Esophagus muscularis mucosa (tissue), 4 donors: ENCODE results near the gene NCMAP. TPM values are rescaled to one million over a fixed set of nuclear protein-coding genes. Genes with fewer than 3 reads are reported as not detected.
"Not testable (repeated sequence)": the region's sequence is repeated elsewhere in the genome, so short reads cannot be mapped to it uniquely, and the experiment has no call there.

Experiments
- DNase-seq: peaks from one replicate; pipeline ENCODE4 v3.0.0-alpha.2; 2017; ENCODE audit errors: extremely low spot score
- H3K27ac ChIP-seq, 4 donors: fragments of 200-600 bp; sonication (generic); replicated peaks in 1 of 4; 1 replicate in 3 of 4; 2 replicates in 1 of 4; pipeline ENCODE4 v1.5.1; 2016 to 2019; ENCODE audit warnings: mild to moderate bottlenecking in 1 of 4
- H3K27me3 ChIP-seq, 4 donors: fragments of 200-600 bp; sonication (generic); one replicate each; pipeline versions ENCODE4 v1.5.1 to v1.6.0; 2016 to 2019
- H3K36me3 ChIP-seq, 4 donors: fragments of 200-600 bp; sonication (generic); one replicate each; pipeline ENCODE4 v1.5.1; 2016 to 2019
- H3K4me1 ChIP-seq, 4 donors: fragments of 200-600 bp; sonication (generic); one replicate each; pipeline ENCODE4 v1.5.1; 2016 to 2019
- H3K4me3 ChIP-seq, 4 donors: fragments of 200-600 bp; sonication (generic); 1 replicate in 2 of 4; 2 replicates in 2 of 4; pipeline ENCODE4 v1.5.1; 2016 to 2019; ENCODE audit warnings: mild to moderate bottlenecking in 4 of 4, moderate library complexity in 1 of 4
- H3K9me3 ChIP-seq, 4 donors: fragments of 200-600 bp; sonication (generic); 1 replicate in 3 of 4; 2 replicates in 1 of 4; pipeline ENCODE4 v1.5.1; 2016 to 2019
- CTCF ChIP-seq, 3 experiments: fragments of 200-600 bp in 2 of 3; fragments of 450-650 bp in 1 of 3; sonication (generic) in 2 of 3; IDR thresholded peaks; one replicate each; pipeline ENCODE4 v1.5.1; 2017 to 2019; ENCODE audit warnings: antibody characterized with exemption in 3 of 3, mild to moderate bottlenecking in 2 of 3, moderate library complexity in 1 of 3
- EP300 ChIP-seq: sonication (generic); formaldehyde crosslinking; IDR thresholded peaks from one replicate; pipeline ENCODE4 v1.6.1; 2017; ENCODE audit warnings: antibody characterized with exemption
- POLR2A ChIP-seq: fragments of 450-650 bp; IDR thresholded peaks from one replicate; pipeline ENCODE4 v1.6.1; 2017; ENCODE audit warnings: antibody characterized with exemption, moderate library complexity, mild to moderate bottlenecking, low read depth
- POLR2AphosphoS5 ChIP-seq, 2 donors: sonication (generic); formaldehyde crosslinking; IDR thresholded peaks; one replicate each; pipeline ENCODE4 v1.6.1; 2017; ENCODE audit warnings: antibody characterized with exemption in 2 of 2
- WGBS: methylation state at CpG from one replicate; pipeline ENCODE4 v1.1.5; 2018; 5-methylcytosine and 5-hydroxymethylcytosine counted together
- intact Hi-C: fragments of 100-400 bp; cut with DNase I; formaldehyde crosslinking; loops from one replicate; pipeline ENCODE4 v1.15.1; 2023
- total RNA-seq, 4 donors: library from RNA; depleted of rRNA; stranded (reverse); fragments of >200 nt; gene quantifications; one replicate each; pipeline versions ENCODE4 v1.1.0 to v1.2.1, GENCODE V29; 2016

The NCMAP gene
- total RNA-seq, 4 donors from 2014 or later, result 0.17 to 0.65 (median 0.34) TPM; not detected in 1

DNA sequence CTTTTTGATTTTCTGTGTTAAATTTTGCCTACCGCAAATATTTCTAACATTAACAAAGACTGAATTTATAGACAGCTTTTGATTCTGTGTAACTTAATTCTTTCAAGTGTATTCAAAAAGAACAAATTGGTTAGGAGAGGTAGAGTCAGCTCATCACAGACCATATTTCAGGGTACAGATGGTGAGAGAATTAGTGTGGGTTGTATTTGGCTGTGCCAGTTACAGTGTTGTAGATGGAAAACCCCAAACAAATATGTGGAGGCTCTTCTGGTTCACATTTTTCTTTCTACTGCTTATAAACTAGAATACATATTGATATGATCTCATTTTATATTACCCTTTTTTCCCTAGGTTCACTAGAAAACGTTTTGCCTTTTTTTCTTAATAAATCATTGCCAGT lies 42.2 kb upstream of the NCMAP start:
- Histone ChIP-seq H3K9me3 (no peaks in the 10 kb centered on the region), H3K4me1 (no peaks in the 10 kb centered on the region), H3K4me3 (no peak overlapping the region), H3K27ac (no peak overlapping the region), H3K36me3 (peaks cover 0 to 4% (median 0%) of the 10 kb centered on the region in 4 donors), H3K27me3 (no peaks in the 10 kb centered on the region)
- intact Hi-C loops, result no loop called here
- WGBS, result 71% methylated on average over 2 of the region's 2 CpGs
- DNase-seq, result no peak
- TF ChIP-seq POLR2A (no peak), EP300 (no peak), CTCF (IDR thresholded peaks at IDR 0.05) (no peak), POLR2AphosphoS5 (IDR thresholded peaks at IDR 0.05) (no peak)

- 92% methylated on average over 5 of the region's 5 CpGs for WGBS
- H3K36me3 ChIP-seq, result peaks cover 0 to 4% (median 0%) of the 10 kb centered on the region in 4 donors
- H3K27ac ChIP-seq, result no peak overlapping the region
- intact Hi-C loops, result no loop called here
- H3K4me3 ChIP-seq, result no peak overlapping the region
- no peaks in the 10 kb centered on the region for H3K27me3 ChIP-seq
- DNase-seq, result no peak
- TF ChIP-seq POLR2A, result no peak
- no peak for TF ChIP-seq POLR2AphosphoS5 (IDR thresholded peaks at IDR 0.05)
- no peak for TF ChIP-seq EP300
- no peak for TF ChIP-seq CTCF (IDR thresholded peaks at IDR 0.05)
- H3K4me1 ChIP-seq, result no peaks in the 10 kb centered on the region
- H3K9me3 ChIP-seq, result no peaks in the 10 kb centered on the region
Measured at GRCh38 chr1:24514946-24515345, 40.9 kb upstream of the NCMAP start.

DNA sequence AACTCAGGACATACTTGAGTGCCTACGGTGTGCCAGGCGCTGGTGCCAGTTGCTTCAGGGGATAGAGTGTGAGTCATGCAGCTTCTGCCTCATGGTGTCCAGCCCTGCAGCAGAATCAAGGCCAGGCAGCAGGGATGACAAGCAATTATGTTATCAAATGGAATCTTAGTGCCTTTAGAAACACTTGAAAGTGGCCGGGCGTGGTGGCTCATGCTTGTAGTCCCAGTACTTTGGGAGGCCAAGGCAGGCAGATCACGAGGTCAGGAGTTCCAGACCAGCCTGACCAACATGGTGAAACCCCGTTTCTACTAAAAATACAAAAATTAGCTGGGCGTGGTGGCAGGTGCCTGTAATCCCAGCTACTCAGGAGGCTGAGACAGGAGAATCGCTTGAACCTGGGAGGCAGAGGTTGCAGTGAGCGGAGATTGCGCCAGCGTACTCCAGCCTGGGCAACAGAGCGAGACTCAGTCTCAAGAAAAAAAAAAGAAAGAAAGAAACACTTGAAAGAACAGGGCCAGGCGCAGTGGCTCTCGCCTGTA lies 40.1 kb upstream of the NCMAP start:
- H3K4me1 ChIP-seq, H3K9me3 ChIP-seq, H3K4me3 ChIP-seq, H3K27me3 ChIP-seq, H3K36me3 ChIP-seq, intact Hi-C loops, H3K27ac ChIP-seq, DNase-seq: not testable (repeated sequence)
- WGBS, result 94% methylated on average over 14 of the region's 14 CpGs

GRCh38 chr1:24516506-24516905 lies 39.4 kb upstream of the NCMAP start:
- no peak overlapping the region for H3K27ac ChIP-seq
- intact Hi-C loops, result no loop called here
- H3K4me3 ChIP-seq, result no peak overlapping the region
- no peaks in the 10 kb centered on the region for H3K4me1 ChIP-seq
- no peak for TF ChIP-seq POLR2A
- 81% methylated on average over 12 of the region's 12 CpGs for WGBS
- peaks cover 0 to 4% (median 2%) of the 10 kb centered on the region in 4 donors for H3K36me3 ChIP-seq
- no peaks in the 10 kb centered on the region for H3K27me3 ChIP-seq
- DNase-seq, result no peak
- no peaks in the 10 kb centered on the region for H3K9me3 ChIP-seq

DNA sequence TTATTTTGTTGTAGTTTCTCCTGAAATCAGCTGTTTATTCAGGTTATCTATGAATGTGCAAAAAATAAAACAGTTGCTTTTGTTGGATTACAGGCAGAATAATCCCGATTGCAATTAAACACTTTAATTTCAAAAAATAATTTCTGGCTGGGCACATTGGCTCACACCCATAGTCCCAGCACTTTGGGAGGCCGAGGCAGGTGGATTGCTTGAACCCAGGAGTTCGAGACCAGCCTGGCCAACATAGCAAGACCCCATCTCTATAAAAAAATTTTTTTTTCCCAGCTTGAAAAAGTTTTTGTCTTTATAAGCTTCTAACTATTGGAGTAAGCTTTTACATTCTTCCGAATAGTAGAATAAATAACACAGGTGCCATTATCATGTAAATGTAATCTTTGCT lies 38.0 kb upstream of the NCMAP start:
- Histone ChIP-seq H3K4me1 (no peaks in the 10 kb centered on the region), H3K36me3 (peaks cover 0 to 4% (median 2%) of the 10 kb centered on the region in 4 donors), H3K27ac (no peak overlapping the region), H3K27me3 (no peaks in the 10 kb centered on the region), H3K4me3 (no peak overlapping the region), H3K9me3 (no peaks in the 10 kb centered on the region)
- WGBS, result 88% methylated on average over 4 of the region's 4 CpGs
- intact Hi-C loops, result no loop called here
- DNase-seq, result no peak
- no peak for TF ChIP-seq POLR2A
- TF ChIP-seq POLR2AphosphoS5 (IDR thresholded peaks at IDR 0.05), result no peak
- TF ChIP-seq EP300, result no peak
- no peak for TF ChIP-seq CTCF (IDR thresholded peaks at IDR 0.05)

GRCh38 chr1:24520282-24520681 lies 35.6 kb upstream of the NCMAP start:
- H3K27ac ChIP-seq, H3K27me3 ChIP-seq, H3K9me3 ChIP-seq, H3K36me3 ChIP-seq, intact Hi-C loops, H3K4me3 ChIP-seq, DNase-seq, H3K4me1 ChIP-seq: not testable (repeated sequence)
- 97% methylated on average over 5 of the region's 5 CpGs for whole genome bisulfite sequencing
